ENCODE data around the gene SH2D3C. TPM values are rescaled to one million over a fixed set of nuclear protein-coding genes. Genes with fewer than 3 reads are reported as not detected.

Gene SH2D3C
- total and polyA plus RNA-seq, 2 of the 4 experiments (the other 2 are of a cell fraction): under 0.01 to 0.24 TPM

- no TSS peak for BruUV-seq (replicated peaks)
- Histone ChIP-seq H3K27me3 (ENCODE audit: control insufficient read depth, insufficient read depth, low read length) (peaks cover 11% of the 10 kb centered on the region), H3K36me3 (ENCODE audit: control insufficient read depth, insufficient read depth, low read length) (no peaks in the 10 kb centered on the region), H3K23ac (ENCODE audit: low read depth, low read length) (no peak overlapping the region), H3K27ac (ENCODE audit: insufficient read depth, low read length) (no peak overlapping the region), H3K9ac (ENCODE audit: low read depth, low read length) (no peak overlapping the region), H3K14ac (replicated peaks; ENCODE audit: low read depth, low read length) (no peak overlapping the region), H3K4me2 (ENCODE audit: low read depth, low read length) (no peak overlapping the region), H4K91ac (ENCODE audit: insufficient read depth, low read depth, low read length) (no peak overlapping the region), H2AK9ac (replicated peaks; ENCODE audit: low read depth, low read length, poor library complexity) (peak overlapping the region; percentile 42), H2BK120ac (ENCODE audit: low read depth, low read length) (no peak overlapping the region), H4K8ac (ENCODE audit: low read depth in 2 of 2, low read length in 2 of 2) (no peak overlapping the region), H3K56ac (ENCODE audit: extremely low read depth, insufficient read depth, low read length) (no peak overlapping the region), H4K20me1 (ENCODE audit: insufficient read depth, low read length) (no peaks in the 10 kb centered on the region), H2BK20ac (ENCODE audit: low read depth, low read length) (no peak overlapping the region), H3K18ac (ENCODE audit: low read depth, low read length) (no peak overlapping the region), H4K5ac (ENCODE audit: low read depth, low read length) (no peak overlapping the region), H3K9me3 (ENCODE audit: control insufficient read depth, insufficient read depth, low read length) (no peaks in the 10 kb centered on the region), H2BK5ac (ENCODE audit: low read depth, low read length, poor library complexity, severe bottlenecking) (no peak overlapping the region), H3K4ac (ENCODE audit: low read depth, low read length) (no peak overlapping the region), H3K9me1 (ENCODE audit: insufficient read depth, low read length) (no peaks in the 10 kb centered on the region; the same call in 1 of the 2 replicates), H3K4me1 (ENCODE audit: control insufficient read depth, insufficient read depth, low read length) (no peaks in the 10 kb centered on the region; the same call in 1 of the 2 replicates), H3K79me1 (ENCODE audit: low read depth in 1 of 2, low read length in 2 of 2) (no peaks in the 10 kb centered on the region), H2AFZ (replicated peaks; ENCODE audit: low read length, poor library complexity) (no peak overlapping the region), H2BK15ac (ENCODE audit: low read depth, low read length) (no peak overlapping the region), H2AK5ac (ENCODE audit: low read depth, low read length) (no peak overlapping the region), H3K4me3 (ENCODE audit: insufficient read depth, low read depth, low read length) (no peak overlapping the region)
- dilution Hi-C loops (cut with HindIII; ENCODE audit: low sequenced_read_pairs, unreplicated experiment) (no loop called here), intact Hi-C loops (cut with micrococcal nuclease) (no loop called here), in situ Hi-C loops (cut with MboI; ENCODE audit: low sequenced_read_pairs) (no loop called here)
- DNase-seq (no peak), ATAC-seq (ENCODE audit: low read depth) (no peak)
- WGBS, 2 experiments (ENCODE audit: extremely low coverage in 2 of 2, insufficient read length in 1 of 2): 83% methylated on average over 2 of the region's 10 CpGs; no CpG with 5 or more reads in 1 of the 2 experiments
- ChIA-PET POLR2A (ENCODE audit: unreplicated experiment) (no interaction called here), CTCF (no interaction called here)
- TF ChIP-seq CTCF (conservative IDR thresholded peaks at IDR 0.05; ENCODE audit: low read depth, low read length) (no peak), RFX5 (IDR thresholded peaks at IDR 0.05; ENCODE audit: low read depth, low read length) (no peak), RCOR1 (IDR thresholded peaks at IDR 0.05; ENCODE audit: insufficient replicate concordance, low read length) (no peak), CEBPB (IDR thresholded peaks at IDR 0.05; ENCODE audit: low read depth, low read length) (no peak), FOS (IDR thresholded peaks at IDR 0.05; ENCODE audit: low read depth, low read length) (no peak), BHLHE40 (IDR thresholded peaks at IDR 0.05; ENCODE audit: low read depth, low read length) (no peak), POLR2A (IDR thresholded peaks at IDR 0.05; ENCODE audit: low read depth, low read length) (no peak), MXI1 (IDR thresholded peaks at IDR 0.05; ENCODE audit: borderline replicate concordance, low read depth, low read length) (no peak), ELK1 (IDR thresholded peaks at IDR 0.05; ENCODE audit: borderline replicate concordance, low read depth, low read length) (no peak), USF2 (IDR thresholded peaks at IDR 0.05; ENCODE audit: low read depth, low read length) (no peak), NFE2L2 (IDR thresholded peaks at IDR 0.05; ENCODE audit: low read depth, low read length) (no peak), MAZ (IDR thresholded peaks at IDR 0.05; ENCODE audit: borderline replicate concordance, low read depth, low read length) (no peak), CHD1 (IDR thresholded peaks at IDR 0.05; ENCODE audit: low read depth, low read length) (no peak)
These were observed 4.5 kb downstream of the SH2D3C start for GRCh38 chr9:127773981-127774380.

Measured in IMR-90 (cell line).